GM21360 (cell line): ENCODE results near the gene CD79A.

ENCODE experiments used
- ATAC-seq: cut with Tn5 transposase; IDR thresholded peaks from one replicate; pipeline ENCODE4 v1.9.1; 2021; ENCODE audit warnings: mild to moderate bottlenecking, moderate library complexity; ENCODE audit not compliant: unreplicated experiment

The CD79A gene

DNA sequence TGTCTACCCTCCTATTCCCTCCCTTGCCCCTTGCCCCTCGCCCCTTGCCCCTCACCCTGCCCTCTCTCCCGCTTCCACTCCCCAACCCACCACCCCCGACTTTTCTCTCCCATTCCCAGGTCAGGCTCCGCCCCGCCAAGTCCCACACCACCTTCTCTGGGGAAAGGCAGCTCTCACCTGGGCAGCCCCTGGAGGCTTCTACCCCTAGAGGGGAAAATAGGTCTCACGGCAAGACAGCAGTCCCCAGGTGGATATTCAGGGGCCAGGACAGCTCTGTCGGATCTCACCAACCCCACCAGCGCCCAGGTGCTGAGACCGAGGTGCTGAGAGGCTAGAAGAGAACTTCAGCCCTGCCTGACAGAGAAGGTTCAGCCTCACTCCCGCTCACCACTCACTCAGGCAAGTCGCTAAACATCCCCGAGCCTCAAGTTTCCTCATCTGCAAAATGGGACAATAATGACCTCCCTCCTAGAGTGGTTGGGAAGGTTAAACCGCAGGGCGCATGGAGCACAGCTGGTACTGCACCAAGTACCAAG, 52.5 kb downstream of the CD79A start:
- ATAC-seq = no peak

DNA sequence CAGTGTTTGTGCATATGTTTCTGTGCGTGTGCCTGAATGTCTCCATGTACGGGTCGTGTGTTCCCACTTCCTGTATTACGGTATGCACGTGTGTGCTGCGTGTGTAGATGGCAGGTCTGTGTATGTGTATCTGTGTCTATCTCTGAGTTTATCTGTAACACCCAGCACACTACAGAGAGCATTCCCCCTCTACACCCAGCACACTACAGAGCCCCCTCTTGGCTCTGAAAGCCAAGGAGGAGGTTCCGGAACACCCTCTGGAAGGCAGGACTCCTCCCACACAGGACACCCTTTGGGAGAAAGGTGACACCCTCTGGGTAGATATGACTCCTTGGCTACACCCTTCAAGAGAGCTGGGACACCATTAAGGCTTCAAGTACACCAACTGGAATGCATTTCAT, 53.2 kb downstream of the CD79A start:
- ATAC-seq = no peak
